Pancreas (tissue), 10 donors: ENCODE measurements around the gene POMGNT2. TPM values are rescaled to one million over a fixed set of nuclear protein-coding genes. Genes with fewer than 3 reads are reported as not detected.

Source experiments
- ATAC-seq, 4 donors: fragments of 200-7000 bp; cut with Tn5 transposase; one replicate each; pipeline versions ENCODE4 v1.8.0 to v1.9.1; 2020; ENCODE audit warnings: mild to moderate bottlenecking in 4 of 4, moderate library complexity in 4 of 4
- DNase-seq, 6 donors: peaks; one replicate each; pipeline ENCODE4 v3.0.0-alpha.2; 2020
- FAIRE-seq: peaks from 2 replicates; lab custom pipeline; 2012; peaks lifted over from hg19 to GRCh38; lab: Jason Lieb, UNC
- H3K27ac ChIP-seq, 4 donors: fragments of 200-600 bp; sonication (generic); 1 replicate in 3 of 4; 2 replicates in 1 of 4; pipeline versions ENCODE4 v1.5.0 to v1.8.0; 2020
- H3K27me3 ChIP-seq, 4 donors: fragments of 200-600 bp; one replicate each; pipeline ENCODE4 v1.8.0; 2021
- H3K36me3 ChIP-seq, 3 donors: fragments of 200-600 bp; sonication (generic) in 1 of 3; one replicate each; pipeline versions ENCODE4 v1.5.0 to v1.8.0; 2020 to 2021
- H3K4me1 ChIP-seq, 3 donors: fragments of 200-600 bp; one replicate each; pipeline ENCODE4 v1.8.0; 2021
- H3K4me3 ChIP-seq, 4 donors: fragments of 200-600 bp; sonication (generic) in 2 of 4; one replicate each; pipeline versions ENCODE4 v1.5.0 to v1.8.0; 2020 to 2021
- H3K9me3 ChIP-seq, 4 donors: fragments of 200-600 bp; one replicate each; pipeline ENCODE4 v1.8.0; 2021
- CTCF ChIP-seq, 4 donors: fragments of 200-600 bp; sonication (generic) in 3 of 4; IDR thresholded peaks; one replicate each; pipeline versions ENCODE4 v1.5.0 to v1.8.0; 2021; ENCODE audit warnings: antibody characterized with exemption in 4 of 4
- WGBS, 2 donors: extraction: QIAGEN DNeasy Blood & Tissue Kit; methylation state at CpG; one replicate each; pipeline ENCODE4 v1.1.7; 2013; 5-methylcytosine and 5-hydroxymethylcytosine counted together
- intact Hi-C, 3 donors: fragments of 100-400 bp; cut with DNase I; formaldehyde crosslinking; loops; one replicate each; pipeline versions ENCODE4 v1.11.1 to v1.14.2; 2022
- polyA plus RNA-seq, 2 donors: library from polyadenylated mRNA; stranded (reverse); fragments of 200-250 nt; gene quantifications; one replicate each; pipeline ENCODE4 v1.2.3, GENCODE V29; 2013
- total RNA-seq, 6 donors: library from RNA; stranded (reverse); fragmentation: NEBNext Ultra II Directional in 4 of 6; extraction: Animal tissue kit (Norgen Biotek cat#: 25700) in 4 of 6; gene quantifications; one replicate each; pipeline versions ENCODE4 v1.2.1 to v1.2.4, GENCODE V29; 2021 to 2023
- donor health status: healthy with polysubstance abuse.
- donor health status: DM: no; HTN: no; CAD: no; lungs with moderate emphysema.
- donor health status: DM: no; HTN: no; CAD: no.
- donor health status: control.
- donor health status: control.
- donor health status: Bipolar disorder and iron deficiency.
- donor health status: DM: yes; HTN: yes; CAD: no.
- donor health status: DM: no; HTN: no; CAD: no.
- donor health status: DM: no; HTN: no; CAD: no.
- donor health status: DM: yes; HTN: yes; CAD: no.

POMGNT2 gene
- total and polyA plus RNA-seq, 8 donors = 4.4 to 13.5 (median 7.8) TPM

DNA sequence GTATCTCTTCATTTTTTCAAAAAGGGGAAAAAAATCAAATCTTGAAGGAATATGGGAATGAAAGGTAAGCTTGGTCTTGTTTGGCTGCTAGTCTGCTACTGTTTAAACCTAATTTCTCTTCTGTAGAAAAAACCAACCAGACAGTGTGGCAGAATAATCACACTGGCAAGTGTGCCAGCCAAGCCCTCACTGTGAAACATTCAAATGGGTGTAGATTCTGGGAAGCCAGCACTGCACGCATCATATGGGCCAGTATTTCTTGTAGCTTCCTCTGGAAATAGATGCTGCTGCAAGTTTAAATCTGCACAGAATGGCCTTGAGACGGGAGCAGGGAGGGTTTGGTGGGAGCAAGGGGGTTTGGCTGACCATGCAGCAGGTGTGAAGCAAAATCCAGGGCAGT lies 62.1 kb downstream of the POMGNT2 start:
- no peaks in the 10 kb centered on the region for H3K36me3 ChIP-seq
- intact Hi-C loops = no loop called here
- no peaks in the 10 kb centered on the region for H3K27me3 ChIP-seq
- no peak overlapping the region for H3K27ac ChIP-seq
- no peak overlapping the region for H3K4me3 ChIP-seq
- FAIRE-seq = no peak
- ATAC-seq = no peak
- H3K4me1 ChIP-seq = no peaks in the 10 kb centered on the region
- 95 to 100% methylated on average over 2 of the region's 2 CpGs for WGBS, 2 donors
- no peak for DNase-seq
- no peak for TF ChIP-seq CTCF (IDR thresholded peaks at IDR 0.05)
- H3K9me3 ChIP-seq = no peaks in the 10 kb centered on the region

GRCh38 chr3:43043071-43043766 lies 62.7 kb downstream of the POMGNT2 start:
- ATAC-seq = peak in 1 of 4 donors; percentile 11
- H3K4me1 ChIP-seq = no peaks in the 10 kb centered on the region
- H3K9me3 ChIP-seq = no peaks in the 10 kb centered on the region
- no peaks in the 10 kb centered on the region for H3K36me3 ChIP-seq
- no peak for DNase-seq
- intact Hi-C loops = no loop called here
- no peak overlapping the region for H3K27ac ChIP-seq
- H3K27me3 ChIP-seq = no peaks in the 10 kb centered on the region
- no peak for FAIRE-seq
- no peak overlapping the region for H3K4me3 ChIP-seq
- 81 to 88% methylated on average over 3 of the region's 3 CpGs for WGBS, 2 donors
- no peak for TF ChIP-seq CTCF (IDR thresholded peaks at IDR 0.05)

- Histone ChIP-seq H3K9me3 (no peaks in the 10 kb centered on the region), H3K27ac (no peak overlapping the region), H3K36me3 (no peaks in the 10 kb centered on the region), H3K4me3 (no peak overlapping the region), H3K4me1 (no peaks in the 10 kb centered on the region), H3K27me3 (no peaks in the 10 kb centered on the region)
- intact Hi-C loops = no loop called here
- no peak for TF ChIP-seq CTCF (IDR thresholded peaks at IDR 0.05)
- no peak for DNase-seq
- no peak for ATAC-seq
- FAIRE-seq = no peak
- WGBS, 2 donors = 92% methylated on average over 2 of the region's 2 CpGs
Observed at GRCh38 chr3:43041517-43041916, 64.4 kb downstream of the POMGNT2 start.

GRCh38 chr3:43038010-43038409 lies 67.9 kb downstream of the POMGNT2 start:
- 79 to 80% methylated on average over 7 of the region's 7 CpGs for WGBS, 2 donors
- intact Hi-C loops = no loop called here
- DNase-seq = no peak

More at GRCh38 chr3:43038010-43038409, 67.9 kb downstream of the POMGNT2 start:
- FAIRE-seq (peak; percentile 32), ATAC-seq (no peak)
- H3K4me3 ChIP-seq = no peak overlapping the region
- H3K27ac ChIP-seq = no peak overlapping the region
- H3K9me3 ChIP-seq = no peaks in the 10 kb centered on the region
- TF ChIP-seq CTCF (IDR thresholded peaks at IDR 0.05) = no peak
- H3K27me3 ChIP-seq = no peaks in the 10 kb centered on the region
- no peaks in the 10 kb centered on the region for H3K4me1 ChIP-seq
- H3K36me3 ChIP-seq = no peaks in the 10 kb centered on the region
